BJ (cell line): ENCODE measurements around the gene NTN3. TPM values are rescaled to one million over a fixed set of nuclear protein-coding genes. Genes with fewer than 3 reads are reported as not detected.
A peak's percentile ranks its signal among the peaks of the same experiment; 100 is the strongest.

ENCODE experiments used
- CTCF ChIA-PET: fragments of 350-600 bp; formaldehyde crosslinking; extraction: SDS; loops from one replicate; lab custom pipeline; 2021; ENCODE audit warnings: antibody characterized with exemption, inconsistent platforms; lab: Yijun Ruan, JAX
- POLR2A ChIA-PET: fragments of 300-600 bp; sonication (Branson Sonifier 250); formaldehyde crosslinking; extraction: SDS; loops from one replicate; lab custom pipeline; 2021; ENCODE audit warnings: antibody characterized with exemption; lab: Charles Lee
- DNase-seq: peaks from one replicate; pipeline ENCODE4 v3.0.0-alpha.2; 2011; ENCODE audit warnings: low read depth
- H3K27me3 ChIP-seq: 2 replicates; pipeline ENCODE4 v1.6.0; 2011; ENCODE audit warnings: low read length; ENCODE audit not compliant: control insufficient read depth, insufficient read depth
- H3K36me3 ChIP-seq: 2 replicates; pipeline ENCODE4 v1.5.1; 2011; ENCODE audit warnings: low read length; ENCODE audit not compliant: control insufficient read depth, insufficient read depth
- H3K4me3 ChIP-seq: 2 replicates; pipeline ENCODE4 v1.5.1; 2011; ENCODE audit warnings: low read depth, mild to moderate bottlenecking, control low read depth, low read length
- polyA plus RNA-seq: library from polyadenylated mRNA; depleted of rRNA; stranded (reverse); fragments of >200 nt; gene quantifications from 2 replicates; pipeline ENCODE4 v1.2.3, GENCODE V29; 2011; rRNA removed
- small RNA-seq: library from RNA; depleted of rRNA; stranded (forward); fragments of <200 nt; gene quantifications from one replicate; pipeline ENCODE3, GENCODE V24; 2012; ENCODE audit warnings: low replicate concordance, low read depth; ENCODE audit not compliant: insufficient read length
- TF ChIP-seq, protein P1 (sequence below): IDR thresholded peaks from 2 replicates; pipeline ENCODE4 v1.5.1; 2011; ENCODE audit warnings: low read depth, mild to moderate bottlenecking, control low read depth, inconsistent platforms, low read length, moderate library complexity; ENCODE audit not compliant: insufficient read depth

Gene NTN3
- polyA plus RNA-seq, 1 experiment, result 0.09 TPM

GRCh38 chr16:2519711-2520080, 48.6 kb downstream of the NTN3 start:
- no peak for DNase-seq
- ChIA-PET POLR2A (no interaction called here), CTCF (interaction anchor here (0.6 to 0.8 kb wide), 3 partner anchors 8 to 32 kb away, joined by 3 read pairs; partner anchors contain the start of gene CEMP1)
- Histone ChIP-seq H3K36me3 (peaks cover 16% of the 10 kb centered on the region), H3K27me3 (no peaks in the 10 kb centered on the region), H3K4me3 (no peak overlapping the region)
- TF ChIP-seq, protein P1, sequence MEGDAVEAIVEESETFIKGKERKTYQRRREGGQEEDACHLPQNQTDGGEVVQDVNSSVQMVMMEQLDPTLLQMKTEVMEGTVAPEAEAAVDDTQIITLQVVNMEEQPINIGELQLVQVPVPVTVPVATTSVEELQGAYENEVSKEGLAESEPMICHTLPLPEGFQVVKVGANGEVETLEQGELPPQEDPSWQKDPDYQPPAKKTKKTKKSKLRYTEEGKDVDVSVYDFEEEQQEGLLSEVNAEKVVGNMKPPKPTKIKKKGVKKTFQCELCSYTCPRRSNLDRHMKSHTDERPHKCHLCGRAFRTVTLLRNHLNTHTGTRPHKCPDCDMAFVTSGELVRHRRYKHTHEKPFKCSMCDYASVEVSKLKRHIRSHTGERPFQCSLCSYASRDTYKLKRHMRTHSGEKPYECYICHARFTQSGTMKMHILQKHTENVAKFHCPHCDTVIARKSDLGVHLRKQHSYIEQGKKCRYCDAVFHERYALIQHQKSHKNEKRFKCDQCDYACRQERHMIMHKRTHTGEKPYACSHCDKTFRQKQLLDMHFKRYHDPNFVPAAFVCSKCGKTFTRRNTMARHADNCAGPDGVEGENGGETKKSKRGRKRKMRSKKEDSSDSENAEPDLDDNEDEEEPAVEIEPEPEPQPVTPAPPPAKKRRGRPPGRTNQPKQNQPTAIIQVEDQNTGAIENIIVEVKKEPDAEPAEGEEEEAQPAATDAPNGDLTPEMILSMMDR, result no peak

DNA sequence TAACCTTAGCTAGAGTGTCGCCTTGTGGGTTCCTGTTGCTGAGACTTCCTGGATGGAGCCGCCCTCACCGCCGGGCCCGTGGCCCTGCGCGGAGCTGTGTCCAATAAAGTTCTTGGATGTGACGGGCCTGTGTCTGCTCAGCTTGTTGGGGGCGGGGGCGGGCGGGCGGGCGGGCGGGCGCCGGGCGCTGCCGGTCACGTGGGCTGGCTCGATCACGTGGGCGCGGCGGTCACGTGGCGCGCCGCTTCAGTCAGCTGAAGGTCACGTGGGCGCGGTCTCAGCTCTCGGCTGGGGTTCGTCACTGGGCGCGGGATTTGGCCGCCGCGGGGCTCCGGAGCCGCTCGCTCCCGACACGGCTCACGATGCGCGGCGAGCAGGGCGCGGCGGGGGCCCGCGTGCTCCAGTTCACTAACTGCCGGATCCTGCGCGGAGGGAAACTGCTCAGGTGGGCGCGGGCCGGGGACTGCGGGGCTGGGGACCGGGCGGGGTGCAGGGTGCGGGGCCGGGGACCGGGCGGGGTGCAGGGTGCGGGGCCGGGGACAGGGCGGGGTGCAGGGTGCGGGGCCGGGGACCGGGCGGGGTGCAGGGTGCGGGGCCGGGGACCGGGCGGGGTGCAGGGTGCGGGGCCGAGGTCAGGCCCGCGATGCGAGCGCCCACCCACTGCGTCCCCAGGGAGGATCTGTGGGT, 49.1 kb downstream of the NTN3 start, which contains the start of gene AMDHD2:
Gene AMDHD2 (plus strand): TSS at position 275 of the 687 bp plus-strand sequence. CDS start 88 bp downstream, at position 363.
- TF ChIP-seq, protein P1, result no peak
- H3K27me3 ChIP-seq, result no peaks in the 10 kb centered on the region
- POLR2A ChIA-PET, result interaction anchor here (0.8 kb wide), 1 partner anchor 503 kb away, joined by 3 read pairs; no protein-coding TSS in a partner anchor
- H3K4me3 ChIP-seq, result peak within 1 kb of the TSS; percentile 63
- H3K36me3 ChIP-seq, result peaks cover 18% of the 10 kb centered on the region
- CTCF ChIA-PET, result interaction anchor here (0.6 to 0.8 kb wide), 3 partner anchors 9 to 32 kb away, joined by 3 read pairs; partner anchors contain the start of gene CEMP1
- peak; percentile 42 for DNase-seq

GRCh38 chr16:2520784-2521531, 49.9 kb downstream of the NTN3 start:
- TF ChIP-seq, protein P1, result no peak
- ChIA-PET POLR2A (interaction anchor here (0.8 kb wide), 1 partner anchor 502 kb away, joined by 3 read pairs; no protein-coding TSS in a partner anchor), CTCF (interaction anchor here (0.5 kb wide), 1 partner anchor 130 kb away, joined by 3 read pairs; no protein-coding TSS in a partner anchor)
- Histone ChIP-seq H3K27me3 (no peaks in the 10 kb centered on the region), H3K36me3 (peaks cover 18% of the 10 kb centered on the region), H3K4me3 (peak overlapping the region; percentile 63)
- DNase-seq, result no peak

Small RNA genes lying within 50 kb of the gene (small RNA-seq; reads per million reads assigned to genes)
- gene AC093525.1 (not detected), gene MIR6768 (not detected)

Other genes starting within 250 kb of the NTN3 start
- 11.3 and 17.6 TPM in 2 replicates for gene E4F1, start 247.7 kb upstream of the NTN3 start, polyA plus RNA-seq
- 0.33 and 0.38 TPM in 2 replicates for gene DNASE1L2, start 234.9 kb upstream of the NTN3 start, polyA plus RNA-seq
- gene ECI1, start 219.7 kb upstream of the NTN3 start, polyA plus RNA-seq, result 36.9 and 63.9 TPM in 2 replicates
- 101 and 129 TPM in 2 replicates for gene RNPS1, start 203.2 kb upstream of the NTN3 start, polyA plus RNA-seq
- 1.9 and 3.8 TPM in 2 replicates for gene ABCA3, start 130.6 kb upstream of the NTN3 start, polyA plus RNA-seq
- 4.5 and 7.1 TPM in 2 replicates for gene CCNF, start 41.9 kb upstream of the NTN3 start, polyA plus RNA-seq
- 2.2 and 3.7 TPM in 2 replicates for gene TEDC2, start 11.2 kb upstream of the NTN3 start, polyA plus RNA-seq
- gene TBC1D24, start 3.8 kb downstream of the NTN3 start, polyA plus RNA-seq, result 6.0 and 9.2 TPM in 2 replicates
- gene ATP6V0C, start 42.7 kb downstream of the NTN3 start, polyA plus RNA-seq, result 15.4 and 32.9 TPM in 2 replicates
- gene AMDHD2, start 49.1 kb downstream of the NTN3 start, polyA plus RNA-seq, result 9.5 and 15.9 TPM in 2 replicates
- gene CEMP1, start 60.1 kb downstream of the NTN3 start, polyA plus RNA-seq, result not detected in 2 replicates
- 25.0 and 31.3 TPM in 2 replicates for gene PDPK1, start 66.7 kb downstream of the NTN3 start, polyA plus RNA-seq
- gene KCTD5, start 211.2 kb downstream of the NTN3 start, polyA plus RNA-seq, result 25.4 and 34.5 TPM in 2 replicates
- 0.81 and 0.97 TPM in 2 replicates for gene PRSS27, start 248.9 kb downstream of the NTN3 start, polyA plus RNA-seq